Uterus (tissue), 4 donors: ENCODE measurements around the gene ECHDC1. TPM values are rescaled to one million over a fixed set of nuclear protein-coding genes. Genes with fewer than 3 reads are reported as not detected.

Experiments used
- DNase-seq, 2 donors: peaks; one replicate each; pipeline ENCODE4 v3.0.0-alpha.2; 2019 to 2020
- H3K27ac ChIP-seq, 2 donors: fragments of 200-600 bp; sonication (generic); 1 replicate in 1 of 2; 2 replicates in 1 of 2; pipeline ENCODE4 v1.5.1; 2016 to 2018
- H3K27me3 ChIP-seq, 2 donors: fragments of 200-600 bp; sonication (generic); one replicate each; pipeline ENCODE4 v1.5.1; 2018 to 2019; ENCODE audit warnings: control low read depth in 1 of 2
- H3K36me3 ChIP-seq, 2 donors: fragments of 200-600 bp; sonication (generic); one replicate each; pipeline ENCODE4 v1.5.1; 2019; ENCODE audit warnings: control low read depth in 1 of 2
- H3K4me1 ChIP-seq, 2 donors: fragments of 200-600 bp; sonication (generic); one replicate each; pipeline ENCODE4 v1.5.1; 2018 to 2019; ENCODE audit warnings: control low read depth in 1 of 2
- H3K4me3 ChIP-seq, 2 donors: fragments of 200-600 bp; sonication (generic); 1 replicate in 1 of 2; 2 replicates in 1 of 2; pipeline ENCODE4 v1.5.1; 2018 to 2019; ENCODE audit warnings: mild to moderate bottlenecking in 1 of 2
- H3K9me3 ChIP-seq, 2 donors: fragments of 200-600 bp; sonication (generic); one replicate each; pipeline ENCODE4 v1.5.1; 2019; ENCODE audit warnings: control low read depth in 1 of 2
- CTCF ChIP-seq, 4 experiments: fragments of 200-600 bp in 2 of 4; fragments of 450-650 bp in 2 of 4; sonication (generic) in 2 of 4; IDR thresholded peaks; one replicate each; pipeline ENCODE4 v1.5.1; 2016 to 2019; ENCODE audit warnings: antibody characterized with exemption in 4 of 4, mild to moderate bottlenecking in 2 of 4, moderate library complexity in 1 of 4
- POLR2A ChIP-seq, 2 donors: fragments of 450-650 bp; IDR thresholded peaks; one replicate each; pipeline ENCODE4 v1.6.1; 2016; ENCODE audit warnings: antibody characterized with exemption in 2 of 2, mild to moderate bottlenecking in 1 of 2, moderate library complexity in 1 of 2
- intact Hi-C: fragments of 100-400 bp; cut with DNase I; formaldehyde crosslinking; loops from one replicate; pipeline ENCODE4 v1.15.1; 2023; ENCODE audit warnings: low total_unique reads
- total RNA-seq, 4 donors: library from RNA; depleted of rRNA in 3 of 4; stranded (reverse); fragments of >200 nt in 3 of 4; gene quantifications; one replicate each; pipeline versions ENCODE4 v1.1.0 to v1.2.4, GENCODE V29; 2014 to 2023
- donor health status: DM: yes; HTN: yes; CAD: no.

ECHDC1 gene
- total RNA-seq, 4 donors from 2014 or later, result 7.4 to 109 (median 18.5) TPM

DNA sequence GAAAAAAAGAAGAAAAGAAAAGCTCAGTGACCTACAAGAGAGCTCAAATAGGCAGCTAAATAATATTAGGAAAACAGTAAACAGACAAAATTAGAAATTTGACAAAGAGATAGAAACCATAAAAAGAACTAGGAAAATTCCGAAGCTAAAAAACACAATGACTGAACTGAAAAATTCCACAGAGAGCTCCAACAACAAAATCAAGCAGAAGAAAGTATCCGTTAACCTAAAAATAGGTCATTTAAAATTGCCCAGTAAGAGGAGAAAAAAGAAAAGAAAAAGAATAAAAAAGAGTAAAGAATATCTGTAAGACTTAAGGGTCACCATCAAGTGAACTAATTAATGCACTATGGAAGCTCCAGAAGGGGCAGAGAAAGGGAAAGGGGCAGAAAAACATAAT lies 6.6 kb upstream of the ECHDC1 start:
- Histone ChIP-seq H3K4me3 (no peak overlapping the region), H3K9me3 (peaks cover 0 to 14% of the 10 kb centered on the region in 2 donors), H3K27ac (no peak overlapping the region), H3K4me1 (no peaks in the 10 kb centered on the region), H3K36me3 (no peaks in the 10 kb centered on the region), H3K27me3 (no peaks in the 10 kb centered on the region)
- intact Hi-C loops, result no loop called here
- TF ChIP-seq CTCF (IDR thresholded peaks at IDR 0.05) (no peak), POLR2A (IDR thresholded peaks at IDR 0.05) (no peak)
- DNase-seq, result no peak

DNA sequence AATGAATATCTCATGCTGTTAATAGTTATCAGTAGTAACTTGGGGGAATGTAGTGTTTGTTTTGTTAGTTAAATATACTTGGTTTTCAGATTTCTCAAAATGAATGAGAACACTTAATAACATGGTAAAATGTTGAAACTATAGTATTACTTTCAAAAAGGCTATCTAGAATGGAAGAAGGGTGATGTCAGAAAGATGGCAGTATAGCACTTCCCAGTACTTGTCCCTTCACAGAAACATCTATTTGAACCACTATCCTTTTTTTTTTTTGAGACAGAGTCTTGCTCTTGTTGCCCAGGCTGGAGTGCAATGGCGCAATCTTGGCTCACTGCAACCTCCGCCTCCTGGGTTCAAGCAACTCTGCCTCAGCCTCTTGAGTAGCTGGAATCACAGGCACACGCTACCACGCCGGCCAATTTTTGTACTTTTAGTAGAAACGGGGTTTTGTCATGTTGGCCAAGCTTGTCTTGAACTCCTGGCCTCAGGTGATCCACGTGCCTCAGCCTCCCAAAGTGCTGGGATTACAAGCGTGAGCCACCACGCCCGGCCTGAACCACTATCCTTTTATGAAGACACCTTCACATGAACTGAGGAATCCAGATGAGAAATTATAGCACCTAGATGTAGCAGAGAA lies 4.7 kb upstream of the ECHDC1 start:
- TF ChIP-seq CTCF (IDR thresholded peaks at IDR 0.05) (no peak), POLR2A (IDR thresholded peaks at IDR 0.05) (no peak)
- Histone ChIP-seq H3K4me3 (no peak overlapping the region), H3K9me3 (peaks cover 0 to 13% of the 10 kb centered on the region in 2 donors), H3K27me3 (no peaks in the 10 kb centered on the region), H3K27ac (no peak overlapping the region), H3K36me3 (no peaks in the 10 kb centered on the region), H3K4me1 (no peaks in the 10 kb centered on the region)
- no peak for DNase-seq
- intact Hi-C loops, result no loop called here

- H3K36me3 ChIP-seq, result no peaks in the 10 kb centered on the region
- TF ChIP-seq CTCF (IDR thresholded peaks at IDR 0.05) (no peak), POLR2A (IDR thresholded peaks at IDR 0.05) (no peak)
- H3K27me3 ChIP-seq, result no peaks in the 10 kb centered on the region
- H3K4me3 ChIP-seq, result no peak overlapping the region
- no peaks in the 10 kb centered on the region for H3K4me1 ChIP-seq
- H3K27ac ChIP-seq, result no peak overlapping the region
- DNase-seq, result no peak
- H3K9me3 ChIP-seq, result peaks cover 0 to 13% of the 10 kb centered on the region in 2 donors
- intact Hi-C loops, result no loop called here
These were observed 3.8 kb upstream of the ECHDC1 start for GRCh38 chr6:127347178-127347577.

DNA sequence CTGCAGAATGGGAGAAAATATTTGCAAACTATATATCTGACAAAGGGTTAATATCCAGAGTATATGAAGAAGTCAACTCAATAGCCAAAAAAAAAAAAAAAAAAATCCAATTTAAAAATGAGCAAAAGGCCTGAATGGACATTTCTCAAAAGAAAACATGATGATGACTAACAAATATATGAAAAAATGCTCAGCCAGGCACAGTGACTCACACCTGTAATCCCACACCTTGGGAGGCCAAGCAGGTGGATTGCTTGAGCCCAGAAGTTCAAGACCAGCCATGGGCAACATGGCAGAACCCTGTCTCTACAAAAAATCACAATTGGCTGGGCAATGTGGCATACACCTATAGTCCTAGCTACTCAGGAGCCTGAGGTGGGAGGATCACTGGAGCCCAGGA lies 2.1 kb upstream of the ECHDC1 start:
- Histone ChIP-seq H3K4me3 (no peak overlapping the region), H3K27ac (no peak overlapping the region), H3K9me3 (peaks cover 0 to 13% of the 10 kb centered on the region in 2 donors), H3K4me1 (no peaks in the 10 kb centered on the region), H3K36me3 (no peaks in the 10 kb centered on the region), H3K27me3 (no peaks in the 10 kb centered on the region)
- DNase-seq, result no peak
- intact Hi-C loops, result no loop called here
- TF ChIP-seq POLR2A (IDR thresholded peaks at IDR 0.05) (no peak), CTCF (IDR thresholded peaks at IDR 0.05) (no peak)

- no peak for DNase-seq
- H3K27me3 ChIP-seq, result no peaks in the 10 kb centered on the region
- H3K27ac ChIP-seq, result peak overlapping the region; percentile 71 to 87
- H3K4me3 ChIP-seq, result peak overlapping the region; percentile 71 to 79
- no peaks in the 10 kb centered on the region for H3K4me1 ChIP-seq
- TF ChIP-seq CTCF (IDR thresholded peaks at IDR 0.05) (no peak), POLR2A (IDR thresholded peaks at IDR 0.05) (no peak)
- intact Hi-C loops, result no loop called here
- no peaks in the 10 kb centered on the region for H3K9me3 ChIP-seq
- H3K36me3 ChIP-seq, result no peaks in the 10 kb centered on the region
These were observed 625 bp upstream of the ECHDC1 start for GRCh38 chr6:127343809-127344659.
